ENCODE measurements around the gene GTF3C1.
A peak's percentile ranks its signal among the peaks of the same experiment; 100 is the strongest.
"Not testable (repeated sequence)": the region's sequence is repeated elsewhere in the genome, so short reads cannot be mapped to it uniquely, and the experiment has no call there.

Gene GTF3C1, protein sequence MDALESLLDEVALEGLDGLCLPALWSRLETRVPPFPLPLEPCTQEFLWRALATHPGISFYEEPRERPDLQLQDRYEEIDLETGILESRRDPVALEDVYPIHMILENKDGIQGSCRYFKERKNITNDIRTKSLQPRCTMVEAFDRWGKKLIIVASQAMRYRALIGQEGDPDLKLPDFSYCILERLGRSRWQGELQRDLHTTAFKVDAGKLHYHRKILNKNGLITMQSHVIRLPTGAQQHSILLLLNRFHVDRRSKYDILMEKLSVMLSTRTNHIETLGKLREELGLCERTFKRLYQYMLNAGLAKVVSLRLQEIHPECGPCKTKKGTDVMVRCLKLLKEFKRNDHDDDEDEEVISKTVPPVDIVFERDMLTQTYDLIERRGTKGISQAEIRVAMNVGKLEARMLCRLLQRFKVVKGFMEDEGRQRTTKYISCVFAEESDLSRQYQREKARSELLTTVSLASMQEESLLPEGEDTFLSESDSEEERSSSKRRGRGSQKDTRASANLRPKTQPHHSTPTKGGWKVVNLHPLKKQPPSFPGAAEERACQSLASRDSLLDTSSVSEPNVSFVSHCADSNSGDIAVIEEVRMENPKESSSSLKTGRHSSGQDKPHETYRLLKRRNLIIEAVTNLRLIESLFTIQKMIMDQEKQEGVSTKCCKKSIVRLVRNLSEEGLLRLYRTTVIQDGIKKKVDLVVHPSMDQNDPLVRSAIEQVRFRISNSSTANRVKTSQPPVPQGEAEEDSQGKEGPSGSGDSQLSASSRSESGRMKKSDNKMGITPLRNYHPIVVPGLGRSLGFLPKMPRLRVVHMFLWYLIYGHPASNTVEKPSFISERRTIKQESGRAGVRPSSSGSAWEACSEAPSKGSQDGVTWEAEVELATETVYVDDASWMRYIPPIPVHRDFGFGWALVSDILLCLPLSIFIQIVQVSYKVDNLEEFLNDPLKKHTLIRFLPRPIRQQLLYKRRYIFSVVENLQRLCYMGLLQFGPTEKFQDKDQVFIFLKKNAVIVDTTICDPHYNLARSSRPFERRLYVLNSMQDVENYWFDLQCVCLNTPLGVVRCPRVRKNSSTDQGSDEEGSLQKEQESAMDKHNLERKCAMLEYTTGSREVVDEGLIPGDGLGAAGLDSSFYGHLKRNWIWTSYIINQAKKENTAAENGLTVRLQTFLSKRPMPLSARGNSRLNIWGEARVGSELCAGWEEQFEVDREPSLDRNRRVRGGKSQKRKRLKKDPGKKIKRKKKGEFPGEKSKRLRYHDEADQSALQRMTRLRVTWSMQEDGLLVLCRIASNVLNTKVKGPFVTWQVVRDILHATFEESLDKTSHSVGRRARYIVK (N-terminal part only)

DNA sequence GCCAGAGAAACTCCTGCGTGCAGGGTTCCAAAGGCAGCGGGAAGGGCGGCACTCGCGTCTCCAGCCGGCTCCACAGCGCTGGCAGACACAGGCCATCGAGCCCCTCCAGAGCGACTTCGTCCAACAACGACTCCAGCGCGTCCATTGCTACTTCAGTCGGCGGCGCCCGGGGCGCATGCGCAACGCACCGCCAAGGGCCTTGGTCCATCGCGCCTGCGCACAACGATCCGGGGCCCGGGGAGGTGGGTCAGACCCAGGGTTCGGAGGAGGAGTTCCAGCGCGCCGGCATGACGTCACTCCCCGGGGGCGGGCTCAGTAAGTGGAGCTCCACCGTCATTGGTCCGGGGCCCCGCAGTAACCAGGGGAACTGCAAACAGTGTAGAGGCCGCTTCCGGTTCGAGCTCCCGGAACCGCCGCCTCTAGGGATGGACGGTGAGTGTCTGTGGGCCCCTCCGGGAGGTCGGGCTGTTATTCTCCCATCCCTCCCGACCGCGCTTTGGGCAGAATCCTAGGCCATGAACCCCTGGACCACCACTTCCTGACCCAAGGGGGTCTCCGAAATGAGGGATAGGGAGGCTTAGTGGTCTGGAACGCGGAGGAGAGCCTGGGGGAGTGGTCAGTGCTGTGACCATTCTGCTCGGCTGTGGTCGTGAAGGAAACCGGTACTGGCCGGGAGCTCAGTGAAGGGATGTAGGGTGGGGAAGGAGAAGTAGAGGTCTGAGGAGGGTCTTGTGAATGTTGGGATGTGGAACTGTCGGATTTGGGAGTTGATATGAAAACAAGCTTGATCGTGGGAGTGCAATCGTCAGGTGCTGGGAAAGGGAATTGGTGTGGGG is at the start of gene GTF3C1, which contains the start of gene KATNIP:
Gene GTF3C1 (minus strand): TSS at position 168 of the 836 bp plus-strand sequence. CDS start 23 bp downstream, at position 145.
Gene KATNIP (plus strand): TSS at position 399 of the 836 bp plus-strand sequence. CDS start 27 bp downstream, at position 426.
- DNase-seq (ENCODE audit: low read depth, low spot score): peak; percentile 100

DNA sequence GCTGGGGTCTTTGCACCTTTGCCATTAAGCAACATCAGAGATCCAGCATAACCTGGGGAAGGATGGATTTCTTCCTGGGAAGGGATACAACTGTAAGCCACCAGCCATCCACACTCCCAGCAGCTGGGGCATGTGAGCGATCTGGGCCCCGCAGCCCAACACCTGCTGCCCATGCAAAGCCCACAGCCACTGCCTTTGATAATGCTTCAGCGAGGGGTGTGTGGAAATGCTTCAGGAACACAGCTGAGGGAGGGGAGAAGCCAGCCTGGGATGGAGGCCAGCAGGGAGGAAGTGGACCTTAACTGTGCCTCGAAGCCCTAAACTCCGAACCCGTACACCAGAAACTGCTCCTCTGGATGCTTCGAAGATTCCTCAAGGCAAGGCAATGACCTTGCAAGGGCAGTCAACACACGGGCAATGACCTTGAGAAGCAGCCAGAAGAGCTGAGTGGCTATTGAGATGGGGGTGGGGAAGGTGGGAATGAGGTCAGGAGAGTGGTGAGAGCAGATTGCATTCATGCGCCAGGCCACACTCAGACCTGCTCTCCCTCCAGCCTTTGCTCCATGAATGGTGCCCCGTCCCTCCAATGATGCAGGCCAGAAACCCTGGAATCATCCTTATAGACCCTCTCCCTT is 49.3 kb upstream of the GTF3C1 start:
- no peak for DNase-seq (ENCODE audit: low read depth, low spot score)

DNA sequence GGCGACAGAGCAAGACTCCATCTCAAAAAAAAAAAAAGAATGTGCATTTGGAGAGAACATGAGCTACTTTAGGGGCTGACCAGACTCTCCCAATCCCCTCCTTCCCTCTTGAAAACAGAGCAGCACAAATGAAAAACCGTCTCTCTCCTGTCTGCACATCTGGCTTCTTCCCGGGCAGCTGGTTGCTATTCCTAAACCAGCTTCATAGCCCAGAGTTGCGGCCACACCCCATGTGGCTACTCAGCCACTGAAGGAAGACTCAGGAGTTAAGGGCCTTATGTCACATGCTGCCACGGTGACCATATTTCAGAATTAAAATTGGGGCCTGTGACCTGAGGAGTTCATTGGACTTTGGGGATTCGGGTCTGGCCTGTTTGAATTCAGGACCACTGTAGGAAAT is 48.5 kb upstream of the GTF3C1 start:
- no peak for DNase-seq (ENCODE audit: low read depth, low spot score)

DNA sequence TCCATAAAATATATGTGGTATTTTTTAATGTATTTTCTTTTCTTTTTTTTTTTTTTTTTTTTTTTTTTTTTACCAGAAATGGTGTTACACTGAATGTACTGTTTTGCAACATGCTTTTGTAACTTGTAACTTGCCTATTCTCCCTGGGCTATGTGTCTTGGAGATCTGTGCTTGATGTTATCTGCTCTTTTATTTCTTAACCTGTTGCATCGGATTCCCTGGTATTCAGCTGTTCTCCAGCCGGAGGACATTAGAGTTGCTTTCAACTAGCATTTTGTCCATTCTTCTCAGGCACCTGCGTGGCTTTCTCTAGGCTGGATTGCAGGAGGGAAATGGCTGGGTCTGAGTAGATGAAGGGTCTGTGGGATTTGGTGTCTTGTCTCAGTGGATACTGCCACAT is 47.6 kb upstream of the GTF3C1 start:
- DNase-seq (ENCODE audit: low read depth, low spot score): no peak

DNA sequence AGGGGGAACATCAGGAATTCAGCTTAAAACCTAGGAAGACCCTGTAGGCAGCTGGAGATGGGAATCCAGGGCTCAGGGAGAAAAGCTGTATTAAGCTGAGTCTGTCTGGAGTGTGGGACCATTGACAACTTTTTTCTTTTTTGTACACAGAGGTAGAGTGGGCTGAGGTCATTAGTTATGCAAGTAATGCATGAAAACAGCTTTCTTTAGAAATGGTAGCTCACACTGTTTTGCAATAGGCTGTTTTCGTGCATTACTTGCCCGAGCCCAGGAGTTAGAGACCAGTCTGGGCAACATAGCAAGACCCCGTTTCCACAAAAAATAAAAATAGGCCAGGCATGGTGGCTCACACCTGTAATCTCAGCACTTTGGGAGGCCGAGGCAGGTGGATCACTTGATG is 46.7 kb upstream of the GTF3C1 start:
- DNase-seq (ENCODE audit: low read depth, low spot score): no peak

DNA sequence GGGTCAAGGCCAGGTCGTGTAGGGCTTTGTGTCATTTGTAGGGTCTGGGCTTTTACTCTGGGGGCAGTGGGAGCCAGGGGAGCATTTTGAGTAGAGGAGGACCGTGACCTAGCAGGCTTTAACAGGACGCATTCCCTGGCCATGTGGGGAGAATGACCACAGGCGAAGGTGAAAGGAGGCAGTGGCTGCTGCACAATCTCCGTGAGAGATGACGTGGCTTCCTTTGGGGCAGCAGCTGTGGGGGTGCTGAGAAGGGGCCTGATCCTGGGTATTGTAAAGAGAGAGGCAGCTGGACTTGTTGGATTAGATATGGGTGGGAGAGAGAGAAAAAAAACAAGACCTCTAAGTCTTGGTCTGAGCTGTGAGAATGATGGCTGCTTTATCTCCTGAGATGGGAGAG is 46.3 kb upstream of the GTF3C1 start:
- DNase-seq (ENCODE audit: low read depth, low spot score): no peak

DNA sequence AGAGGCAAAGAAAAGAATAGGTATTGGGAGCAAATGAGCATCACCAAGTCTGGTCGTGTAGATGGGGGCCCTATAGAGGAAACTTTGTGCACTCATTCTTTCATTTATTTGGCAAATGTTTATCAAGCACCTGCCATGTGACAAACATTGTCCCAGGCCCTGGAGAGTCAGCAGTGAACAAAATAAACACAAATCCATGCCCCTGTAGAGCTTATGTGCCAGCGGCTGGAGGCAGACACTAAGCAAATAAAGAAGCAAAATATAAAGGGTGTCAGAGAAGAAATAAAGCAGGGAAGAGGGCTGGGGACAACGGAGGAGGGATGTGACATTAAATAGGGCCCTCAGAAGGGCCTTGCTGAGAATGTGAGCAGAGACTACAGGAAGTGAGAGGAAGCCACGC is 45.8 kb upstream of the GTF3C1 start:
- no peak for DNase-seq (ENCODE audit: low read depth, low spot score)

DNA sequence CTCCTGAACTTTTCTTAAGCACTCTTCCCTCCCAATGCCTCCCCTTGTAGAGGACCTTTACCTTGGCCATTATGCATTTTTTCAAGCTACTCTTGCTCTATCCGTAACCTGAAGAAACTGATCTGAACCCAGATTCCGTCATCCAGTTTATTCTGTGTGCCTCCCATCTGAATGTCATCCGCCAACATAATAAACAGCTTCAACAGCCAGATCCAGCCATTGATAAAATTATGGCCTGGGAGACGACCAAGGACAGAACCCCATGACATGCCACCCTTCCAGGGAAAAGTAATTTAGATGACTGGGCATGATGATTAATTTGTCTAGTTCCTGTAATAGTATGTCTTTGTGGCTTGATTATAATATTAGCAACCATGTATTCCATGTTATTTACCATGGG is 42.1 kb upstream of the GTF3C1 start:
- DNase-seq (ENCODE audit: low read depth, low spot score): no peak

DNA sequence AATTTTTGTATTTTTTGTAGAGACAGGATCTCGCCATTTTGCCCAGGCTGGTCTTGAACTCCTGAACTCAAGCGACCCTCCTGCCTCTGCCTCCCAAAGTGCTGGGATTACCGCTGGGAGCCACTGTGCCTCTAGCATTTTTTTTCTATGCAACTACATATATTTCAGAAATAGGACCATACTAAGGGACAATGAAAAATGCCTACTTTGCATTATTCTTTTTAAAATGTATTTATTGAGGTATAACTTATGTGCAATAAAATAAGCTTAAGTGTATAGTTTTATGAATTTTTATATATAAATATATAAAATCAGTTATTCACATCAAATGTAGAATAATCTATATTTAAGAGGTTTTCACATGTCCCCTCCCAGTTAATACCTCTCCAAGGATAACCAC is 38.3 kb upstream of the GTF3C1 start:
- no peak for DNase-seq (ENCODE audit: low read depth, low spot score)

DNA sequence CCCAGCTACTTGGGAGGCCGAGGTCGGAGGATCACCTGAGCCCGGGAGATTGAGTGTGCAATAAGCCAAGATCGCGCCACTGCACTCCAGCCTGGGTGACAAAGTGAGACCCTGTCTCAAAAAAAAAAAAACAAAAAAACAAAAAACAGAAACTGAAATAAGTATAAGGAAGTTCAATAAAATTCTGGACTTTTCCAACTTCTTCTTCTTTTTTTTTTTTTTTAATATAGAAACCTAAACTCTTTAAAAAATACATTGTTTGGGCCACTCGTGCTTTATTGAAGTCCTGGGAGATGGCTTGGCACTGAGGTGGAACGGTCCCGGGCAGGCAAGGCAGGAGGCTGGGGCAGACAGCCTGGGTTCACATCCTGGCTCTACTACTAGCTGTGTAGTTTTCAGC is 37.0 kb upstream of the GTF3C1 start:
- no peak for DNase-seq (ENCODE audit: low read depth, low spot score)

DNA sequence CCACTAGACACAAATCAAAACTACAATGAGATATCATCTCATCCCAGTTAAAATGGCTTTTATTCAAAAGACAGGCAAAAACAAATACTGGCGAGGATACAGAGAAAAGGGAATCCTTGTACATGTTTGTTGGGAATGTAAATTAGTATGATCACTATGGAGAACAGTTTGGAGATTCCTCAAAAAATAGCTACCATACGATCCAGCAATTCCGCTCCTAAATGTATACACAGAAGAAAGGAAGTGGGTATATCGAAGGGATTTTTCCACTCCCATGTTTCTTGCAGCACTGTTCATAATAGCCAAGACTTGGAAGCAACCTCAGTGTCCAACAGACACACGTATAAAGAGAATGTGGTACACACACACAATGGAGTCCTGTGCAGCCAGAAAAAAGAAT is 35.5 kb upstream of the GTF3C1 start:
- DNase-seq (ENCODE audit: low read depth, low spot score): no peak

DNA sequence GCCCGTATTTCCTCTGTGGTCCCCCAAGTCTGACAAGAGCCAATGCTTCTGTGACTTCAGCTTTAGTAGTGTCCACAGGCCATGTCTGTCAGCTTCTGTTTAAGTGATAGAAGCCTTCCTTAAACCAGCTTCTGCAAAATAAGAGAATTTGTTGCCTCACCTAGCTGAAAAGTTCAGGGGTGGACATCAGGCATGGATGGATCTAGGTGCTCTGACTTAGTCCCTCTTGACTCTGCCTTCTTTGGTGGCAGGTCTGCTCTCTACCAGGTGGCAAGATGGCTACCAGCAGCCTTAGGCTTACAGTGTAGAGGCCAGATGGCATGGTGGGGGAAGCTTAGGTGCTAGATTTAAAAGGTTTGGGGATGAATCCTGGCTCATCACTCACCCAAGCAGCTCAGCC is 33.9 kb upstream of the GTF3C1 start:
- no peak for DNase-seq (ENCODE audit: low read depth, low spot score)

DNA sequence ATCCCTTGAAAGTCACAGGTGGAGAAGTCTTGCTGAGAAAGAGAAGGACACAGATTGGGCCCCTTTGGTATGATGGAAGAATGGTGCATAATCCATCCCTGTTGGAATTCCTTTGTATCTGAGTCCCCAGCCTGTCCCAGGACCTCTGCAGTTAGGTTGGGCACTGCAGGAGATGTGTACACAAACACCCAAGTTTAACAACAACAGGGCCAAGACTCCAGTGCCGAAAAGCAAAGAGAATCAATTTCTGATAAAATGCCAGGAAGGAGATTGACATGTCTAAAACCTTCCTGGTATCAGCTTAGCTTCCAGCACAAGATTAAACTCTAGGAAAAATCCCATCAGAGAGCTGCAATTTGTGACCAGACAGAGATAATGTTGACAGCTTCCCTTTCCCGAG is 33.2 kb upstream of the GTF3C1 start:
- no peak for DNase-seq (ENCODE audit: low read depth, low spot score)

DNA sequence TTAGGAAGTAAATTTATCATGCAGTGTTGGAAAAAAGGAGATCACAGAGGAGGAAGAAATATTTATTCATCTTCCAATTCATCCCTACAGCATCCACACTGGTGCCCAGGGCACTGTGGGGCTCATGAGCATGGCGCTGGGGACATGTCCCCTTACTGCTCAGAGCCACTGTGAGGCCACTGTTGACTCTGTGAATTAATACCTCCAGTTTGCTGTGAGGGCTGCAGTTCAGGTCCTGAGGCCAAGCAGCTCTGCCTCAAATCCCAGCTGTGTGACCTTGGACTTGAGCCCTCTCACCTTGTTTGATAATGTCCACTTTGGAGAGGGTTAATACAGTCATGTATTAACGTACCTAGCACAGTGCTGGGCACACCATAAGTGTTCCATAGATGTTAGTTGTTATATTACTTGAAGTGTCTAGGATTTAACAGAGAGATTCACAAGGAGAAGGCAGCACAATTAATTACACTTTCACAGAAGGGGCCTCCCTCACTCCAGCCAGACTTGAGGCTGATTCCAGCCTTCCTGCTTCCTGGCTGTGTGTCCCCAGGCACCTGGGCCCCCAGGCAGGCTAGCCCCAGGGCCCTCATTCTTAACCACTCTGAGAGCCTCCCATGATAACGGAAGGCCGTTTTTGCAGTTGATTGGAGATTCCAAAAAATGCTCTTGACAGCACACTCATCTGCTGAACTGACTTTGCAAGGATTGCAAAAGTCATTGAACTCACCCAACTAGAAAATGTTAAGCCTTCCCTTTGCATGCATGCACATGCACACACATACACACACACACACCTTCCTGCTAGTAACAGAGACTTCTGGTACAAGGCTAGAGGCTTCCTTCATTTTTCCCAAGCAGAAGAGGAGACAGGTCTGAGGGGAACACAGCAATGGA is 29.6 kb upstream of the GTF3C1 start:
- DNase-seq (ENCODE audit: low read depth, low spot score): no peak

DNA sequence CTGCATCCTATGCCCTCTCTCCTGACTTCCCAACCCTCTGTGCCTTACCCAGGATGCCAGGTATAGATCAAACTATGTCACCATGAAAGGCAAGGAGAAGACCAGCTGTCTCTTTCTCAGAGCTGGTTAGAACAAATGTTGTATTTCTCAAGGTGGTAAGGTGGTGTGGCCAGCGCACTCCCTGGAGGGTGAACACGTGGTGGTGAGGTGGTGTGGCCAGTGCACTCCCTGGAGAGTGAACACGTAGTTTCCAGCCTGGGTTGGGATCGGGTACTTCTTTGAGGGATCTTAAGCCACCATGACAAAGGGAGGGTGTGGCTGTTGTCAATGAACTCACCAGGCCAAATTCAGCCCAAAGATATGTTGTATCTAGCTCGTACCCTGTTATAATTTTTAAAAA is 27.0 kb upstream of the GTF3C1 start:
- DNase-seq (ENCODE audit: low read depth, low spot score): no peak

DNA sequence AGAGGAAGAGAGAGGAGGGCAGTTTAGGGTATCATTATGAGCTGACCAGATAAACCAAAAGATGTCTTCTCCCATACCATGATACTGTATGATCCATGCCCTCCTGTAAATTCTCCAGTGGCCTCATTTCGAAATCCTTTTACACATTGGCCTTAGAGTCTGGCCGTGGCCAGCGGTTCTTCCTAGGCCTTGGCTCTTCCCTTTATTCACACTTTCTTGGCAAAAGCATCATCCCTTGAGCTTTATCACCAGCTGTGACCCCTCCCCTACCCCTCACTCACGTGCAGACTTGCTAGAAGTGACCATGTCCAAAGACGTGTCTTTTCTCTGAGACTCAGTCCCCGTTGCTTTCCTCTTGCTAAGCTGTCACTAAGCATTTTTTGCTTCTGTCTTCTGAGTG is 23.0 kb upstream of the GTF3C1 start:
- DNase-seq (ENCODE audit: low read depth, low spot score): no peak

DNA sequence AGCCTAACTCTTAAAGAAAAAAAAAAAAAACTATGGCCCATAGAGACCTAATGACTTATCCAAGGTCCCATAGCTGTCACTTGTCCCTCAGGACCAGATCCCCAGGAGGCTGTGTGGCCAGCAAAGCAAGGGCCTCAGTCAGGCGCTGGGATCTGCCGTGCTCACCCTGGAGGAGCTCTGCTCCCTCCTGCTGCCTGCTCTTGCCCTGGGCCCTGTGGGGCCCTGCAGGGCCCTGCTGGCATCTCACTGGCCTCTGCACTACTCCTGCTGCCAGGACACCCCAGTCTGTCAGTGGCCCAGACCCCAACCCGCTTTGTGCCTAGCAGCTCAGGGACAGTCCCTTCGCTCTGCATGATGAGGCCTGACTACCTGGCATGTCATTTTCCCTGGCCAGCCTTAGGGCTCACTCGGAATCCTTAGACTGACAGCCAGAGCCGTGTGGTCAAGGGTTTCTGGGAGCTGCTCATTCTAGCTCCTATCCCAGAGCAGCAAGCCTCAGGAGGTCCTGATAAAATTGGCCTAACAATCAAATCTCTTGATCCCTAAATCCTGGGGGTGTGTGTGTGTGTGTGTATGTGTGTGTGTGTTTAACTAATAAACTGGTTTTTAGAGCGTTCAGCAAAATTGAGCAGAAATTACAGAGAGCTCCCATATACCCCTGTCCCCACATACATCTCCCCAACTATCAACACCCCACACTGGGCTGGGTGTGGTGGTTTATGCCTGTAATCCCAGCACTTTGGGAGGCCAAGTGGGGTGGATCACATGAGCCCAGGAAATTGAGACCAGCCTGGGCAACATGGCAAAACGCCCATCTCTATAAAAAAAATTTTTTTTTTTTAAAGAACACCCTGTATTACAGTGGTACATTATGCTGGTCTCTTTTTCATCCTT is 22.0 kb upstream of the GTF3C1 start:
- DNase-seq (ENCODE audit: low read depth, low spot score): no peak

DNA sequence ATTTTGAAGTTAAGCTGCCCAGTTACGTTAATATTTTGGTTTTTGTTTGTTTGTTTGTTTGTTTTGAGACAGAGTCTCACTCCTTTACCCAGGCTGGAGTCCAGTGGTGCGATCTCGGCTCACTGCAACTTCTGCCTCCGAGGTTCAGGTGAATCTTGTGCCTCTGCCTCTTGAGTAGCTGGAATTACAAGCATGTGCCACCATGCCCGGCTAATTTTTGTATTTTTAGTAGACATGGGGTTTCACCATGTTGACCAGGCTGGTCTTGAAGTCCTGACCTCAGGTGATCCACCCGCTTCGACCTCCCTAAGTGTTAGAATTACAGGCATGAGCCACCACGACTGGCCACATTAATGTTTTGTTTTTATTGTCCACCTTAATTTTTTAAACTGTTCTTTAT is 21.3 kb upstream of the GTF3C1 start:
- DNase-seq (ENCODE audit: low read depth, low spot score): not testable (repeated sequence)
